Pancreas (tissue), 10 donors: ENCODE results near the gene CTSE. TPM values are rescaled to one million over a fixed set of nuclear protein-coding genes. Genes with fewer than 3 reads are reported as not detected.

Source experiments
- ATAC-seq, 4 donors: fragments of 200-7000 bp; cut with Tn5 transposase; one replicate each; pipeline versions ENCODE4 v1.8.0 to v1.9.1; 2020; ENCODE audit warnings: mild to moderate bottlenecking in 4 of 4, moderate library complexity in 4 of 4
- DNase-seq, 6 donors: peaks; one replicate each; pipeline ENCODE4 v3.0.0-alpha.2; 2020
- FAIRE-seq: peaks from 2 replicates; lab custom pipeline; 2012; peaks lifted over from hg19 to GRCh38; lab: Jason Lieb, UNC
- H3K27ac ChIP-seq, 4 donors: fragments of 200-600 bp; sonication (generic); 1 replicate in 3 of 4; 2 replicates in 1 of 4; pipeline versions ENCODE4 v1.5.0 to v1.8.0; 2020
- H3K27me3 ChIP-seq, 4 donors: fragments of 200-600 bp; one replicate each; pipeline ENCODE4 v1.8.0; 2021
- H3K36me3 ChIP-seq, 3 donors: fragments of 200-600 bp; sonication (generic) in 1 of 3; one replicate each; pipeline versions ENCODE4 v1.5.0 to v1.8.0; 2020 to 2021
- H3K4me1 ChIP-seq, 3 donors: fragments of 200-600 bp; one replicate each; pipeline ENCODE4 v1.8.0; 2021
- H3K4me3 ChIP-seq, 4 donors: fragments of 200-600 bp; sonication (generic) in 2 of 4; one replicate each; pipeline versions ENCODE4 v1.5.0 to v1.8.0; 2020 to 2021
- H3K9me3 ChIP-seq, 4 donors: fragments of 200-600 bp; one replicate each; pipeline ENCODE4 v1.8.0; 2021
- CTCF ChIP-seq, 4 donors: fragments of 200-600 bp; sonication (generic) in 3 of 4; IDR thresholded peaks; one replicate each; pipeline versions ENCODE4 v1.5.0 to v1.8.0; 2021; ENCODE audit warnings: antibody characterized with exemption in 4 of 4
- WGBS, 2 donors: extraction: QIAGEN DNeasy Blood & Tissue Kit; methylation state at CpG; one replicate each; pipeline ENCODE4 v1.1.7; 2013; 5-methylcytosine and 5-hydroxymethylcytosine counted together
- intact Hi-C, 3 donors: fragments of 100-400 bp; cut with DNase I; formaldehyde crosslinking; loops; one replicate each; pipeline versions ENCODE4 v1.11.1 to v1.14.2; 2022
- polyA plus RNA-seq, 2 donors: library from polyadenylated mRNA; stranded (reverse); fragments of 200-250 nt; gene quantifications; one replicate each; pipeline ENCODE4 v1.2.3, GENCODE V29; 2013
- total RNA-seq, 6 donors: library from RNA; stranded (reverse); fragmentation: NEBNext Ultra II Directional in 4 of 6; extraction: Animal tissue kit (Norgen Biotek cat#: 25700) in 4 of 6; gene quantifications; one replicate each; pipeline versions ENCODE4 v1.2.1 to v1.2.4, GENCODE V29; 2021 to 2023
- donor health status: healthy with polysubstance abuse.
- donor health status: DM: no; HTN: no; CAD: no; lungs with moderate emphysema.
- donor health status: DM: no; HTN: no; CAD: no.
- donor health status: control.
- donor health status: control.
- donor health status: Bipolar disorder and iron deficiency.
- donor health status: DM: yes; HTN: yes; CAD: no.
- donor health status: DM: no; HTN: no; CAD: no.
- donor health status: DM: no; HTN: no; CAD: no.
- donor health status: DM: yes; HTN: yes; CAD: no.

The CTSE gene
- total and polyA plus RNA-seq, 8 donors: 0.51 to 42.4 (median 2.6) TPM

- ATAC-seq: no peak
- intact Hi-C loops: no loop called here
- Histone ChIP-seq H3K4me3 (no peak overlapping the region), H3K36me3 (no peaks in the 10 kb centered on the region), H3K27ac (no peak overlapping the region), H3K4me1 (peaks cover 0 to 5% (median 0%) of the 10 kb centered on the region in 3 donors), H3K9me3 (no peaks in the 10 kb centered on the region), H3K27me3 (no peaks in the 10 kb centered on the region)
- FAIRE-seq: no peak
- 80 to 83% methylated on average over 4 of the region's 4 CpGs for WGBS, 2 donors
- no peak for TF ChIP-seq CTCF (IDR thresholded peaks at IDR 0.05)
- DNase-seq: no peak
These were observed 63.9 kb downstream of the CTSE start for GRCh38 chr1:205959789-205960188.

Other genes starting within 250 kb of the CTSE start
- gene RAB29, start 248.4 kb downstream of the CTSE start, total RNA-seq: 10 to 100 TPM in 2 of 6 donors, 1 to 10 TPM in 4; 5.4 to 12.2 (median 7.0) TPM
- 10 to 100 TPM in 1 of 2 donors, 1 to 10 TPM in 1; 6.5 to 10.8 TPM for gene RAB29, start 248.4 kb downstream of the CTSE start, polyA plus RNA-seq
- gene SLC41A1, start 210.7 kb downstream of the CTSE start, total RNA-seq: 10 to 100 TPM; 27.7 to 57.7 (median 41.1) TPM
- 10 to 100 TPM; 20.7 to 27.4 TPM for gene SLC41A1, start 210.7 kb downstream of the CTSE start, polyA plus RNA-seq
- 10 to 100 TPM; 19.1 to 54.6 (median 24.1) TPM for gene PM20D1, start 173.8 kb downstream of the CTSE start, total RNA-seq
- gene PM20D1, start 173.8 kb downstream of the CTSE start, polyA plus RNA-seq: 10 to 100 TPM in 1 of 2 donors, 1 to 10 TPM in 1; 5.6 to 15.8 TPM
- 1 to 10 TPM in 2 of 6 donors, under 1 TPM in 4; 0.56 to 6.5 (median 0.83) TPM for gene SLC26A9, start 80.4 kb downstream of the CTSE start, total RNA-seq
- gene SLC26A9, start 80.4 kb downstream of the CTSE start, polyA plus RNA-seq: 1 to 10 TPM; 1.5 to 2.9 TPM
- gene RAB7B, start 20.5 kb downstream of the CTSE start, total RNA-seq: 1 to 10 TPM in 2 of 6 donors, under 1 TPM in 4; 0.24 to 4.0 (median 0.41) TPM
- under 1 TPM; 0.73 to 0.95 TPM for gene RAB7B, start 20.5 kb downstream of the CTSE start, polyA plus RNA-seq
- 1 to 10 TPM in 2 of 6 donors, under 1 TPM in 4; 0.35 to 2.3 (median 0.56) TPM for gene RHEX, start 29.3 kb upstream of the CTSE start, total RNA-seq
- gene RHEX, start 29.3 kb upstream of the CTSE start, polyA plus RNA-seq: 1 to 10 TPM in 1 of 2 donors, under 1 TPM in 1; 0.72 to 1.0 TPM
- under 1 TPM; 0.13 to 0.43 (median 0.24) TPM for gene AVPR1B, start 93.5 kb upstream of the CTSE start, total RNA-seq
- 1 to 10 TPM in 1 of 2 donors, under 1 TPM in 1; 0.68 to 1.1 TPM for gene AVPR1B, start 93.5 kb upstream of the CTSE start, polyA plus RNA-seq
- gene FAM72A, start 178.9 kb upstream of the CTSE start, total RNA-seq: 1 to 10 TPM in 1 of 6 donors, under 1 TPM in 2, not detected in 3; 0.98 to 1.6 (median 0.98) TPM
- under 1 TPM; 0.63 to 0.84 TPM for gene FAM72A, start 178.9 kb upstream of the CTSE start, polyA plus RNA-seq
- gene SRGAP2, start 179.6 kb upstream of the CTSE start, total RNA-seq: 10 to 100 TPM in 5 of 6 donors, 1 to 10 TPM in 1; 8.0 to 36.3 (median 13.3) TPM
- 10 to 100 TPM in 1 of 2 donors, 1 to 10 TPM in 1; 9.2 to 12.8 TPM for gene SRGAP2, start 179.6 kb upstream of the CTSE start, polyA plus RNA-seq